GM12878 (cell line): ENCODE measurements around the gene HUNK. TPM values are rescaled to one million over a fixed set of nuclear protein-coding genes. Genes with fewer than 3 reads are reported as not detected.

Experiments
- ATAC-seq: fragments of 200-7000 bp; cut with Tn5 transposase; 3 replicates; pipeline ENCODE4 v1.9.1; 2020; ENCODE audit warnings: mild to moderate bottlenecking, moderate library complexity
- BruUV-seq: library from RNA; stranded (reverse); fragments of 400-500 nt; replicated peaks from 2 replicates; lab custom pipeline; 2021; lab: Mats Ljungman, UMichigan
- CTCF ChIA-PET: fragments of 300-600 bp; sonication (Branson Sonifier 250); formaldehyde crosslinking; extraction: SDS; loops from one replicate; lab custom pipeline; 2021; ENCODE audit warnings: inconsistent platforms; lab: Yijun Ruan, JAX
- POLR2A ChIA-PET: fragments of 350-600 bp; formaldehyde crosslinking; extraction: SDS; loops from one replicate; lab custom pipeline; 2021; ENCODE audit warnings: inconsistent platforms; lab: Charles Lee
- RAD21 ChIA-PET: fragments of 300-600 bp; sonication (Branson Sonifier 250); formaldehyde crosslinking; loops from one replicate; lab custom pipeline; 2023; ENCODE audit warnings: antibody characterized with exemption; ENCODE audit not compliant: unreplicated experiment; lab: Charles Lee
- SMC1A ChIA-PET: fragments of 300-600 bp; sonication (Branson Sonifier 250); formaldehyde crosslinking; loops from one replicate; lab custom pipeline; 2023; ENCODE audit not compliant: unreplicated experiment, uncharacterized antibody; lab: Charles Lee
- DNase-seq: peaks from one replicate; pipeline ENCODE4 v3.0.0-alpha.2; 2011; ENCODE audit warnings: low read depth, low spot score
- FAIRE-seq: peaks from 3 replicates; lab custom pipeline; 2011; peaks lifted over from hg19 to GRCh38; lab: Jason Lieb, UNC
- H2AFZ ChIP-seq: 2 replicates; pipeline ENCODE4 v1.6.0; 2011; ENCODE audit warnings: low read depth, low read length, control low read depth; ENCODE audit not compliant: control insufficient read depth
- H3K27ac ChIP-seq: 2 replicates; pipeline ENCODE4 v1.5.1; 2011; ENCODE audit warnings: control low read depth; ENCODE audit not compliant: control insufficient read depth, insufficient read depth
- H3K27me3 ChIP-seq, 2 experiments: replicated peaks in 1 of 2; 2 replicates each; pipeline versions ENCODE4 v1.6.0 to v1.6.1; 2011; ENCODE audit warnings: low read length in 1 of 2; ENCODE audit not compliant: control insufficient read depth in 2 of 2, insufficient read depth in 2 of 2
- H3K36me3 ChIP-seq, 2 experiments: 2 replicates each; pipeline ENCODE4 v1.5.1; 2011; ENCODE audit warnings: low read length in 1 of 2; ENCODE audit not compliant: control insufficient read depth in 2 of 2, insufficient read depth in 2 of 2
- H3K4me1 ChIP-seq: 2 replicates; pipeline ENCODE4 v1.6.1; 2011; ENCODE audit warnings: mild to moderate bottlenecking, low read length, moderate library complexity, mixed read lengths; ENCODE audit not compliant: control insufficient read depth, insufficient read depth
- H3K4me2 ChIP-seq: 2 replicates; pipeline ENCODE4 v1.6.0; 2011; ENCODE audit warnings: control low read depth; ENCODE audit not compliant: control insufficient read depth, insufficient read depth
- H3K4me3 ChIP-seq: fragments of 200-600 bp; sonication (generic); 2 replicates; pipeline ENCODE4 v1.5.1; 2016
- H3K79me2 ChIP-seq: 2 replicates; pipeline ENCODE4 v1.6.0; 2011; ENCODE audit warnings: low read length; ENCODE audit not compliant: control insufficient read depth, insufficient read depth
- H3K9ac ChIP-seq: 2 replicates; pipeline ENCODE4 v1.8.0; 2011; ENCODE audit warnings: low read length, control low read depth, mixed read lengths; ENCODE audit not compliant: control insufficient read depth, insufficient read depth
- H3K9me3 ChIP-seq: replicated peaks from 3 replicates; pipeline ENCODE4 v1.5.1; 2011; ENCODE audit warnings: mild to moderate bottlenecking, low read length; ENCODE audit not compliant: control insufficient read depth, insufficient read depth
- H4K20me1 ChIP-seq: 2 replicates; pipeline ENCODE4 v1.6.0; 2011; ENCODE audit not compliant: control insufficient read depth, insufficient read depth
- BMI1 ChIP-seq: fragments of 450-650 bp; IDR thresholded peaks from 2 replicates; pipeline ENCODE4 v1.6.1; 2016; ENCODE audit warnings: mild to moderate bottlenecking, moderate library complexity, borderline replicate concordance
- IRF5 ChIP-seq: fragments of 450-650 bp; IDR thresholded peaks from 2 replicates; pipeline ENCODE4 v1.6.1; 2017; ENCODE audit warnings: borderline replicate concordance
- KAT2A ChIP-seq: conservative IDR thresholded peaks from 2 replicates; pipeline ENCODE4 v1.6.1; 2011; ENCODE audit warnings: low read depth, low read length; ENCODE audit not compliant: control insufficient read depth
- MEF2B ChIP-seq: fragments of 450-650 bp; IDR thresholded peaks from 2 replicates; pipeline ENCODE4 v1.6.1; 2018; ENCODE audit warnings: mild to moderate bottlenecking, moderate library complexity; ENCODE audit not compliant: partially characterized antibody, poor library complexity, severe bottlenecking
- NR2C2 ChIP-seq: IDR thresholded peaks from 2 replicates; pipeline ENCODE4 v1.6.1; 2011; ENCODE audit warnings: borderline replicate concordance, low read depth; ENCODE audit not compliant: control insufficient read depth, insufficient read length
- RBBP5 ChIP-seq: fragments of 200-600 bp; sonication (generic); conservative IDR thresholded peaks from 2 replicates; pipeline ENCODE4 v1.6.1; 2016
- SIX5 ChIP-seq: IDR thresholded peaks from 2 replicates; pipeline ENCODE4 v1.6.1; 2011; ENCODE audit warnings: mild to moderate bottlenecking, low read depth, low read length, moderate library complexity; ENCODE audit not compliant: severe bottlenecking
- SPI1 ChIP-seq: IDR thresholded peaks from 2 replicates; pipeline ENCODE4 v1.6.1; 2011; ENCODE audit warnings: low read depth, mild to moderate bottlenecking, low read length, moderate library complexity, borderline replicate concordance; ENCODE audit not compliant: insufficient read depth
- TCF3 ChIP-seq: IDR thresholded peaks from 2 replicates; pipeline ENCODE4 v1.6.1; 2012; ENCODE audit warnings: low read depth, mild to moderate bottlenecking, low read length, borderline replicate concordance; ENCODE audit not compliant: insufficient read depth
- YBX1 ChIP-seq: fragments of 450-650 bp; IDR thresholded peaks from 2 replicates; pipeline ENCODE4 v1.6.1; 2016; ENCODE audit warnings: antibody characterized with exemption
- ZSCAN29 ChIP-seq: fragments of 450-650 bp; IDR thresholded peaks from 2 replicates; pipeline ENCODE4 v1.6.1; 2017; ENCODE audit warnings: mild to moderate bottlenecking, moderate library complexity
- in situ Hi-C: fragments of 300-500 bp; cut with MboI; formaldehyde crosslinking; loops from 9 replicates; pipeline ENCODE4 v1.14.3; 2018; ENCODE audit warnings: mixed read lengths
- intact Hi-C: fragments of 100-400 bp; cut with micrococcal nuclease; formaldehyde crosslinking; loops from one replicate; pipeline ENCODE4 v1.14.2; 2022; ENCODE audit not compliant: unreplicated experiment
- polyA plus RNA-seq, 11 experiments: library from polyadenylated mRNA; depleted of rRNA in 4 of 11; unstranded in 6 of 11; stranded (reverse) in 5 of 11; fragments of >200 nt; fragmentation: Nextera tagmentation in 4 of 11; fragmentation: Illumina TruSeq in 1 of 11; extraction: Ambion mirVana in 4 of 11; extraction: Trizol in 1 of 11; gene quantifications; 1 replicate in 1 of 11; 2 replicates in 10 of 11; pipeline versions ENCODE4 v1.2.1 to v1.2.3, GENCODE V29; 2011 to 2016; ENCODE audit warnings: inconsistent platforms in 2 of 11, missing spikeins in 2 of 11, low read depth in 1 of 11
- total RNA-seq, 4 experiments: library from RNA; depleted of rRNA in 3 of 4; stranded (reverse); fragments of >200 nt in 3 of 4; fragmentation: Illumina TruSeq in 1 of 4; extraction: Trizol in 1 of 4; gene quantifications; 2 replicates each; pipeline versions ENCODE4 v1.2.1 to v1.2.3, GENCODE V29; 2013 to 2021
- TF ChIP-seq, protein P1 (sequence below): fragments of 450-650 bp; IDR thresholded peaks from 2 replicates; pipeline ENCODE4 v1.6.1; 2016; ENCODE audit warnings: mild to moderate bottlenecking, moderate library complexity, borderline replicate concordance
- TF ChIP-seq, protein P2 (sequence below): fragments of 450-650 bp; formaldehyde crosslinking; IDR thresholded peaks from 2 replicates; pipeline ENCODE4 v1.4.0; 2020; ENCODE audit warnings: mild to moderate bottlenecking, moderate library complexity

HUNK gene
- total and polyA plus RNA-seq, 10 of the 15 experiments (the other 5 are each of a cell fraction or from before 2014, with no cell fraction given), result under 0.01 to 0.14 (median 0.03) TPM; not detected in 7

- TF ChIP-seq YBX1, result no peak
- TF ChIP-seq, protein P1, sequence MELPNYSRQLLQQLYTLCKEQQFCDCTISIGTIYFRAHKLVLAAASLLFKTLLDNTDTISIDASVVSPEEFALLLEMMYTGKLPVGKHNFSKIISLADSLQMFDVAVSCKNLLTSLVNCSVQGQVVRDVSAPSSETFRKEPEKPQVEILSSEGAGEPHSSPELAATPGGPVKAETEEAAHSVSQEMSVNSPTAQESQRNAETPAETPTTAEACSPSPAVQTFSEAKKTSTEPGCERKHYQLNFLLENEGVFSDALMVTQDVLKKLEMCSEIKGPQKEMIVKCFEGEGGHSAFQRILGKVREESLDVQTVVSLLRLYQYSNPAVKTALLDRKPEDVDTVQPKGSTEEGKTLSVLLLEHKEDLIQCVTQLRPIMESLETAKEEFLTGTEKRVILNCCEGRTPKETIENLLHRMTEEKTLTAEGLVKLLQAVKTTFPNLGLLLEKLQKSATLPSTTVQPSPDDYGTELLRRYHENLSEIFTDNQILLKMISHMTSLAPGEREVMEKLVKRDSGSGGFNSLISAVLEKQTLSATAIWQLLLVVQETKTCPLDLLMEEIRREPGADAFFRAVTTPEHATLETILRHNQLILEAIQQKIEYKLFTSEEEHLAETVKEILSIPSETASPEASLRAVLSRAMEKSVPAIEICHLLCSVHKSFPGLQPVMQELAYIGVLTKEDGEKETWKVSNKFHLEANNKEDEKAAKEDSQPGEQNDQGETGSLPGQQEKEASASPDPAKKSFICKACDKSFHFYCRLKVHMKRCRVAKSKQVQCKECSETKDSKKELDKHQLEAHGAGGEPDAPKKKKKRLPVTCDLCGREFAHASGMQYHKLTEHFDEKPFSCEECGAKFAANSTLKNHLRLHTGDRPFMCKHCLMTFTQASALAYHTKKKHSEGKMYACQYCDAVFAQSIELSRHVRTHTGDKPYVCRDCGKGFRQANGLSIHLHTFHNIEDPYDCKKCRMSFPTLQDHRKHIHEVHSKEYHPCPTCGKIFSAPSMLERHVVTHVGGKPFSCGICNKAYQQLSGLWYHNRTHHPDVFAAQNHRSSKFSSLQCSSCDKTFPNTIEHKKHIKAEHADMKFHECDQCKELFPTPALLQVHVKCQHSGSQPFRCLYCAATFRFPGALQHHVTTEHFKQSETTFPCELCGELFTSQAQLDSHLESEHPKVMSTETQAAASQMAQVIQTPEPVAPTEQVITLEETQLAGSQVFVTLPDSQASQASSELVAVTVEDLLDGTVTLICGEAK, result no peak
- TF ChIP-seq ZSCAN29, result no peak
- TF ChIP-seq IRF5, result no peak
- TF ChIP-seq SPI1, result no peak
- no peak for TF ChIP-seq MEF2B
- TF ChIP-seq, all 136 proteins: peak for 0
These were observed 34.0 kb upstream of the HUNK start (continued) for GRCh38 chr21:31838586-31839355.

DNA sequence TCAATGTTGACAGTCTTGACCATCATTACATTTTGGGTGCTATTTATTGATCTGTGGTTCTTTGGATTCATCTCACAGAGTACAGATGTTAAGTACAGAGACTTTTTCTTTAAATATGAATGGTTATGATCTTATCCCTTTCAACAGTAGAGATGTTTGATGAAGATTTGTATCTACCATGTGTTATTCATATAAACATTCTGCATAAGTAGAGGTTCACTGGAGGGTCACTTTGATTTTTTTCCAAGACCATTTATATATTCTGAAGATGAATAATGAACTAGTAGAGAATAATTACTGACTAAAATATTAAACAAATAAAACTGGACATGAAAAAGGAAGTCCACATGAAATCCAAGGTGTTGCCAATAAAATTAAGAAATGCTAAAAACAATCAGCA lies 28.6 kb upstream of the HUNK start:
- Histone ChIP-seq H3K27me3 (no peaks in the 10 kb centered on the region), H4K20me1 (no peaks in the 10 kb centered on the region), H3K9me3 (no peaks in the 10 kb centered on the region), H2AFZ (no peak overlapping the region), H3K79me2 (no peaks in the 10 kb centered on the region), H3K36me3 (no peaks in the 10 kb centered on the region), H3K4me1 (no peaks in the 10 kb centered on the region), H3K4me2 (no peak overlapping the region), H3K27ac (no peak overlapping the region), H3K9ac (no peak overlapping the region), H3K4me3 (no peak overlapping the region)
- no peak for FAIRE-seq
- RAD21 ChIA-PET, result no interaction called here
- intact Hi-C loops (no loop called here), in situ Hi-C loops (no loop called here)
- SMC1A ChIA-PET, result no interaction called here
- BruUV-seq, result no TSS peak
- POLR2A ChIA-PET, result no interaction called here
- CTCF ChIA-PET, result no interaction called here
- no peak for DNase-seq
- no peak for ATAC-seq
- TF ChIP-seq, protein P2, sequence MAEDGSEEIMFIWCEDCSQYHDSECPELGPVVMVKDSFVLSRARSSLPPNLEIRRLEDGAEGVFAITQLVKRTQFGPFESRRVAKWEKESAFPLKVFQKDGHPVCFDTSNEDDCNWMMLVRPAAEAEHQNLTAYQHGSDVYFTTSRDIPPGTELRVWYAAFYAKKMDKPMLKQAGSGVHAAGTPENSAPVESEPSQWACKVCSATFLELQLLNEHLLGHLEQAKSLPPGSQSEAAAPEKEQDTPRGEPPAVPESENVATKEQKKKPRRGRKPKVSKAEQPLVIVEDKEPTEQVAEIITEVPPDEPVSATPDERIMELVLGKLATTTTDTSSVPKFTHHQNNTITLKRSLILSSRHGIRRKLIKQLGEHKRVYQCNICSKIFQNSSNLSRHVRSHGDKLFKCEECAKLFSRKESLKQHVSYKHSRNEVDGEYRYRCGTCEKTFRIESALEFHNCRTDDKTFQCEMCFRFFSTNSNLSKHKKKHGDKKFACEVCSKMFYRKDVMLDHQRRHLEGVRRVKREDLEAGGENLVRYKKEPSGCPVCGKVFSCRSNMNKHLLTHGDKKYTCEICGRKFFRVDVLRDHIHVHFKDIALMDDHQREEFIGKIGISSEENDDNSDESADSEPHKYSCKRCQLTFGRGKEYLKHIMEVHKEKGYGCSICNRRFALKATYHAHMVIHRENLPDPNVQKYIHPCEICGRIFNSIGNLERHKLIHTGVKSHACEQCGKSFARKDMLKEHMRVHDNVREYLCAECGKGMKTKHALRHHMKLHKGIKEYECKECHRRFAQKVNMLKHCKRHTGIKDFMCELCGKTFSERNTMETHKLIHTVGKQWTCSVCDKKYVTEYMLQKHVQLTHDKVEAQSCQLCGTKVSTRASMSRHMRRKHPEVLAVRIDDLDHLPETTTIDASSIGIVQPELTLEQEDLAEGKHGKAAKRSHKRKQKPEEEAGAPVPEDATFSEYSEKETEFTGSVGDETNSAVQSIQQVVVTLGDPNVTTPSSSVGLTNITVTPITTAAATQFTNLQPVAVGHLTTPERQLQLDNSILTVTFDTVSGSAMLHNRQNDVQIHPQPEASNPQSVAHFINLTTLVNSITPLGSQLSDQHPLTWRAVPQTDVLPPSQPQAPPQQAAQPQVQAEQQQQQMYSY (CRISPR knock-in tag), result no peak
- TF ChIP-seq BMI1 (no peak), NR2C2 (no peak), TCF3 (no peak), SPI1 (no peak), SIX5 (no peak), RBBP5 (no peak), KAT2A (no peak)
